Coronary artery (tissue), 2 donors: ENCODE measurements around the gene CHST9.
"Not testable (repeated sequence)": the region's sequence is repeated elsewhere in the genome, so short reads cannot be mapped to it uniquely, and the experiment has no call there.

Experiments
- DNase-seq: peaks from one replicate; pipeline ENCODE4 v3.0.0-alpha.2; 2017; ENCODE audit warnings: low spot score
- H3K27ac ChIP-seq, 2 donors: fragments of 200-600 bp; sonication (generic); one replicate each; pipeline ENCODE4 v1.5.1; 2016 to 2019
- H3K4me3 ChIP-seq: fragments of 200-600 bp; sonication (generic); 2 replicates; pipeline ENCODE4 v1.5.1; 2016; ENCODE audit warnings: mild to moderate bottlenecking, moderate library complexity
- CTCF ChIP-seq: fragments of 200-600 bp; sonication (generic); IDR thresholded peaks from one replicate; pipeline ENCODE4 v1.5.1; 2019; ENCODE audit warnings: antibody characterized with exemption

CHST9 gene

GRCh38 chr18:27185025-27185763 is at the start of gene CHST9:
CHST9 (minus strand) TSS chr18:27185308; CDS start chr18:27142809, 42,499 bp downstream.
- H3K4me3 ChIP-seq, result peak within 1 kb of the TSS; percentile 53
- no peak within 1 kb of the TSS for H3K27ac ChIP-seq

GRCh38 chr18:27232355-27232754 is 47.2 kb upstream of the CHST9 start:
- DNase-seq, H3K27ac ChIP-seq: not testable (repeated sequence)

More at GRCh38 chr18:27185025-27185763, at the start of gene CHST9:
- no peak for TF ChIP-seq CTCF
- no peak for DNase-seq

GRCh38 chr18:27231671-27232070 is 46.6 kb upstream of the CHST9 start:
- H3K4me3 ChIP-seq, H3K27ac ChIP-seq, DNase-seq: not testable (repeated sequence)

More at GRCh38 chr18:27232355-27232754, 47.2 kb upstream of the CHST9 start:
- H3K4me3 ChIP-seq, result not testable (repeated sequence)

GRCh38 chr18:27231221-27231620 is 46.1 kb upstream of the CHST9 start:
- DNase-seq, H3K27ac ChIP-seq, H3K4me3 ChIP-seq: not testable (repeated sequence)

- H3K4me3 ChIP-seq, result no peak overlapping the region
- H3K27ac ChIP-seq, result no peak overlapping the region
- no peak for TF ChIP-seq CTCF
- no peak for DNase-seq
Observed at GRCh38 chr18:27227721-27228120, 42.6 kb upstream of the CHST9 start.

- H3K27ac ChIP-seq, result no peak overlapping the region
- H3K4me3 ChIP-seq, result no peak overlapping the region
- no peak for TF ChIP-seq CTCF
- no peak for DNase-seq
Observed at GRCh38 chr18:27226556-27227075, 41.5 kb upstream of the CHST9 start.

- H3K27ac ChIP-seq, result no peak overlapping the region
- TF ChIP-seq CTCF, result no peak
- H3K4me3 ChIP-seq, result no peak overlapping the region
- DNase-seq, result no peak
Observed at GRCh38 chr18:27225947-27226481, 40.9 kb upstream of the CHST9 start.

- no peak overlapping the region for H3K27ac ChIP-seq
- TF ChIP-seq CTCF, result no peak
- no peak overlapping the region for H3K4me3 ChIP-seq
- no peak for DNase-seq
Observed at GRCh38 chr18:27223526-27224291, 38.6 kb upstream of the CHST9 start.
